ENCODE measurements around the gene IFT20.

Gene IFT20

DNA sequence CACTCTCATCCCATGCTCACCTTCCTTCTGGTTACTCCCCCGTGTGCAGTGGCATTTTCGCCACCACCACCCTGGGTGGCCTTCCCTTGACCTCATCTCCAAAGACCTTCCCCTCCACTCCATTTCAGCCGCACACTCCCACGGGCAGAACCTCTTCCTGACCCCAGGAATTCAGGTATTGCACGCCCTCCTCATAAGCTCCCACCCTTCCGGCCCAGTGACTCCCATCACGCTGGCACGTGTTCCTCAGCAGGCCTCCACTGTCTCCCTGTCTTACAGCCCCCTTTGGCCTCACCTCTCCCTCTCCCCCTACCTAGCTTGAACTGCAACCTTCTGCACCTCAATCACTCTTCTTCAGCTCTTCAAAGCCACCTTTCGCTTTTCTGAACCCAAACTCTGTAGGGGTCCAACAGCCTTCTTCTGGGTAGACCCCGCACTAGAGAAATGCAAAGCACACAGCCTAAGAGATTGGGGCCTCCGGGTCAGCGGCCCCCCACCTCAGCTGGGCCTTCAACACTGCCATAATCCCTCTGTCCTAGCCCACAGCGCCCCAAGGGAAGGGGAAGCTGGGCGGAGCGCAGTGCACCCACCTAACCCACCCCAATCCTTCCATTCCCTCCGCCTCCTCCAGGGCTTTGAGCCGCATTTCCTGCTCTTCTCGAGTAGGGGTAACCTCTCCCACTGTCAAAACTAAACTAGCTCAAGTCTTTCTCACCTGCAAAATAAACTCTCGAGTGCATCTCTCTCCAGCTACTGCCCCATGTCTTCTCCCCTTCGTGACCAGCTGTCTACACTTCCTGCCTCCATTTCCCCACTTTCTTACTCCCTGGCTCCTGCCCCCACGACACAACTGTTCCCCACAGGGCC lies 17.9 kb downstream of the IFT20 start:
- in situ Hi-C loops (cut with HindIII; ENCODE audit: low sequenced_read_pairs): loop anchor here (5.0 kb wide), 1 partner anchor 40 kb away; the partner anchor contains the start of gene POLDIP2

DNA sequence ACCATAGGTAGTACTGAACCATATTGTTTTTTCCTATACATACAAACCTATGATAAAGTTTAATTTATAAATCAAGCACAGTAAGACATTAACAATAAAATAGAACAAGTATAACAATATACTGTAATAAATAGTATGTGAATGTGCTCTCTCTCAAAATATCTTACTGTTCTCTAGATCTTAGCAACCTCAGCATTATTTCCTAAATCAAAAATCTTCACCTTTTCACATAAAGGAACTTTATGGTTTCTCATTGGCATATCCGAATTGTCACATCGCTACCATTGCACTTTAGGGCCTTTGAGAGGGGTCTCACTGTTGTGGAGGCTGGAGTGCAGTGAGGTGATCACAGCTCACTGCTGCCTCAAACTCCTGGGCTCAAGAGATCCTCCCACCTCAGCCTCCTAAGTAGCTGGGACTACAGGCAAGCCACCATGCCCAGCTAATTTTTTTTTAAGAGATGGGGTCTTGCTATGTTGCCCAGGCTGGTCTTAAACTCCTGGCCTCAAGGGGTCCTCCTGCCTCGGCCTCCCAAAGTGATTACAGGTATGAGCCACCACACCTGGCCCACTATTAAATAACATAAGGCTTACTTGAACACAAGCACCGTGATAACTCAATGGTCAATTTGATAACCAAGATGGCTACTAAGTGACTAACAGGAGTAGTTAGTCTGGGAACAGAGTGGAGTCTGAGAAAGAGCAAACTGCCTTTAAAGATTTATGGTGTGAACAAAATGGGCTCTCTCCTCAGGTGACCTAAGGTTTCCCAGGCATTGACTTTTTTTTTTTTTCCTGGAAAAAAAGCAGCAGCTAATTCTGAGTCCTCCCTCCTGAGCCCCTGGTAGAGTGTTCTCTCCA lies 19.2 kb downstream of the IFT20 start:
- in situ Hi-C loops (cut with HindIII; ENCODE audit: low sequenced_read_pairs): loop anchor here (5.0 kb wide), 1 partner anchor 41 kb away; the partner anchor contains the start of gene POLDIP2

DNA sequence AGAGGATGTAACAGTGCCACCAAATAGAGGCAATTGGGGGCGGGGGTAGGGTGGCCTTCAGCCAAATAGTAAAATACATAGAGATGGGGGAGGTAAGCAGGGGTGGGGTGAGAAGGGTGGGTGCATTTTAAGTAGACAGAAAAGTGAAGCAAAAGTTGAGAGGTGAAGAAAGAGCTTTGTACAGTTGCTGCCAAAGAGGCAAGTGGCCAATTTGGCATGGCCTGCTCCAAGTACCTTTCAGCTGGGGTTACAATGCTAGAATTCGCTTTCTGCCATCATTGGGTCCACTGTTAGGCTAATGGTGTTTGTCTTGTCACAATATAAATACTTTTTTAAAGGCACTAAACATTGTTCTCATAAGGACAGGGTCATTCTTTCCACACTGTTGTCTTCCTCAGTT lies 21.4 kb downstream of the IFT20 start:
- in situ Hi-C loops (cut with HindIII; ENCODE audit: low sequenced_read_pairs): no loop called here

DNA sequence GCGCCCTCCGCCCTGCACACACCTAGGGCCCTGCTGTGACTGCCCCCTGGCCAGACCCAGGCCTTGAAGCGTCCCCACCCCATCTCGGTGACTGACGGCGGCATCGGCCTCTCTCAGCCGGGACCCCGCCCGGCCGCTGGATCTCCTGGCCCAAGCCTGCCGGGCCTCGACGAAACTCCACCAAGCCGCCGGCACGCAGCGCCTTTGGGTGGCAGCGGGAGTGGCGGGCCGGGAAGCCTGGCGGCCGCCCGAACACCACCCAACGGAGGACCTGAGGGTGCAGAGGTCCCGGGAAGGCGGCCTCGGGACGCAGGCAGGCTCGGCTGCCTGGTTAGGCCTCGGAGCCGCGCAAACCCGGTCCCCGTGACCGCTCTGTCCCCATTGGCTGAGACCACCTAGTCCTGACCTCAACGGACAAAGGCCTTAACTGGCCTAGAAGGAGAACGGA lies 28.3 kb downstream of the IFT20 start:
- in situ Hi-C loops (cut with HindIII; ENCODE audit: low sequenced_read_pairs): no loop called here

DNA sequence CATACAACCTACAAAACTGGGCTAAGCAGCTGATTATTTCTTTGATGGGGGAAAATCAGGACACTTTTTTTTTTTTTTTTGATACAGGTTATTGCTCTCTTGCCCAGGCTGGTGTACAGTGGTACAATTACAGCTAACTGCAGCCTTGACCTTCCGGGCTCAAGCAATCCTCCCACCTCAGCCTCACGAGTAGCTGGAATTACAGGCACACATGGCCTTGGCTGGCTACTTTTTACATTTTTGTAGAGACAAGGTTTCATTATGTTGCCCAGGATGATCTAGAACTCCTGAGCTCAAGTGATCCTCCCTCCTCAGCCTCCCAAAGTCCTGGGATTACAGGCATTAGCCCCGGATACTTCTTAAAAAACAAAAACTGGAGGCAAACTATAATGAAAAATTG lies 36.8 kb downstream of the IFT20 start:
- in situ Hi-C loops (cut with HindIII; ENCODE audit: low sequenced_read_pairs): loop anchor here (25.0 kb wide), 2 partner anchors 111 to 511 kb away; no protein-coding TSS in a partner anchor

DNA sequence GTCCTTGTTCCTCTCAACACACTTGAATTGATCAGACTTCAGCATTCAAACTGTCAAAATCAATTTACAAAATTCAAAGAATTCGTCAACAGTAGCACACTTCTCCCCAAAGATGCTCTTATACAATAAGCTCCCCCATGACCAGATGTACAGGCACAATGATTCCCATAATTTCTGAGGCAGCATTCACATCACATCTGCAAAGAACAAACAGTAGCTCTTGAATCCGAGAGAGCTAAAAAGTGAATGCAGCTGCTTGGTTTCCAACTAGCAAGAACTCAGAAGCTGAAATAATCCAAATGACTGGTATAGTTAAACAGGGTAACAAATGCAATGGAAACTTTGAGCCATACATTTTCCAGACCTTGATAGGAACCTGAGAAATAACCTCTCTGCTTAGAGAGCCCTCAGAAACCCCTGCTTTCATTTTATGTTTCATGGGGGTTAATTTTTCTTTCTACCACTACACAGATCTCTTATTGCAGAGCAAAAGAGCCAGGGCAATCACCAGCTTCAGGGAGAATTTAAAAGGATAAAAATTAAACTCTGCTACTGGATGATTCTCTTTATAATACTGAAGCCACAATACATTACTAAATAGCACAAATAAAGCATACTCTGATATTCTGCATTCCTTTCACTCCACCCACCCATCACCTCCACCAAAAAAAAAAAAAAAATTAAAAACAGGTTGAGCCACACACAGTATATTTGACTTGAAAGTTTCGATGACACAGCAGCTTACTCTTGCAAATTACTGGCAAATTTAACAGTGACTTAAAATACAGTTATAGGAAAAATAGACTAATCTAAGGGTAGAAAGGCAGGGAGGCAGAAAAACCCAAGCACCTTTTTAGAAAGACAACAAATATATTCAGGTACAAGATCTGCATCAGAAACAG lies 39.3 kb downstream of the IFT20 start:
- in situ Hi-C loops (cut with HindIII; ENCODE audit: low sequenced_read_pairs): loop anchor here (25.0 kb wide), 2 partner anchors 109 to 509 kb away; no protein-coding TSS in a partner anchor

DNA sequence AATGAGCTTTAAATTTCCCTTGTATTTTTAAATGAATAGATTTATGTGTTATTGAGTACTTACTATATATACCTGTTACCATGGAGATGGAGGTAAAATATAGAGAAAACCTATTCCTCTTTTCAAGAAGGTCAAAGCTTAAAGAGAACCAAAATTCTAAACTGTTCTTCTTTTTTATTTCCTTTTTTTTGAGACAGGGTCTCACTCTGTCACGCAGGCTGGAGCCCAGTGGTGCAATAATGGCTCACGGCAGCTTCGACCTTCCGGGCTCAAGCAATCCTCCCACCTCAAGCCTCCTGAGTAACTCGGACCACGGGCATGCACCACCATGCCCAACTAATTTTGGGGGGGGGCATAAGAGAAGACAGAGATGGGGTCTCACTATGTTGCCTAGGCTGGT lies 41.3 kb downstream of the IFT20 start:
- in situ Hi-C loops (cut with HindIII; ENCODE audit: low sequenced_read_pairs): loop anchor here (25.0 kb wide), 2 partner anchors 107 to 507 kb away; no protein-coding TSS in a partner anchor

DNA sequence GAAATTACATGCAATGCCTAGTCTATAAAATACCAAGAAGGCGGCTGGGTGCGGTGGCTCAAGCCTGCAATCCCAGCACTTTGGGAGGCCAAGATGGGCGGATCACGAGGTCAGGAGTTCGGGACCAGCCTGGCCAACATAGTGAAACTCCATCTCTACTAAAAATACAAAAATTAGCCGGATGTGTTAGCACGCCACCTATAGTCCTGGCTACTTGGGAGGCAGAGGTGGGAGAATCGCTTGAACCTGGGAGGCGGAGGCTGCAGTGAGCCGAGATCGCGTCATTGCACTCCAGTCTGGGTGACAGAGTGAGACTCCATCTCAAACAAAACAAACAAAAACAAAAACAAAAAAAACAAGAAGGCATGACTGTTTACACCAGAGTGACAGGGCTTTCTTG lies 42.4 kb downstream of the IFT20 start:
- in situ Hi-C loops (cut with HindIII; ENCODE audit: low sequenced_read_pairs): loop anchor here (25.0 kb wide), 2 partner anchors 106 to 506 kb away; no protein-coding TSS in a partner anchor

DNA sequence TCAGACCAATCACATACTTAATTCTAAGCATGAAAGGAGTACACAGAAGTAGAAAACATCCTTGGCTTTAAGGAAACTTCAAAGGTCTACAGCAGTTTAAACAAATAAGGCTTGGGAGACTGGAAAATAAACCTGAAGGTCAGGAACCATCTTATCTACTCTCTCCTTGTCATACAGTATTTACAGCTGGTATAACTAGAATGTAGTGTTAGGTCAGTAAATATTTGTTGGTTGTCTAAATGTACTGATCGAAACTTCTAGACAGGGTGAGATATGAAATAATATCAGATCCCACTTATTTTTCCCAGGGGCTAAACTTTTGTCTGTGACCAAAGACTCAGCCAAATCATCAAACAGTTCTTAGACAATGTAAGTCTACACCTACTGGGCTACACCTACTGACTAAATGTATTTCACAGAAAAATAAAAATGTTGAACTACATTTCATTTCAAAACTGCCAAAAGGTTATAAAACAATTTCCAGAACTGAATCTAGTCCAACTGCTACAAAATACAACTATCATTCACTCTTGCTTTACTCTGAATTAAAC lies 43.4 kb downstream of the IFT20 start:
- in situ Hi-C loops (cut with HindIII; ENCODE audit: low sequenced_read_pairs): loop anchor here (25.0 kb wide), 2 partner anchors 105 to 505 kb away; no protein-coding TSS in a partner anchor

DNA sequence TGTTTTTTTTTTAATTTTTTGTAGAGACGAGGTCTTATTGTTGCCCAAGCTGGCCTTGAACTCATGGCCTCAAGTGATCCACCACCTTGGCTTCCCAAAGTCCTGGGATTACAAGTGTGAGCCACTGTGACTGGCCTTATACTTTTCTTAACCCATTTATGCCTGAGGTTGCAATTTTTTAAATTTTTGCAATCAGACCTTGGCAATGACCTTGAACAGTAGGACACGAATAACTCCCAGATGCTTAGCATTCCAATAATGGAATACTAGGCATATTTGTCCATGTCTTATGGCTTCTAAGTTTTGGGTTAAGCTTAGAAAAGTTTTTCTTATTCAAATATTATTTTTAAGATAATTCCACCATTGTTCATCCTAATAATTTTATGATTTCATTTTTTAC lies 44.6 kb downstream of the IFT20 start:
- in situ Hi-C loops (cut with HindIII; ENCODE audit: low sequenced_read_pairs): loop anchor here (25.0 kb wide), 2 partner anchors 103 to 503 kb away; no protein-coding TSS in a partner anchor

DNA sequence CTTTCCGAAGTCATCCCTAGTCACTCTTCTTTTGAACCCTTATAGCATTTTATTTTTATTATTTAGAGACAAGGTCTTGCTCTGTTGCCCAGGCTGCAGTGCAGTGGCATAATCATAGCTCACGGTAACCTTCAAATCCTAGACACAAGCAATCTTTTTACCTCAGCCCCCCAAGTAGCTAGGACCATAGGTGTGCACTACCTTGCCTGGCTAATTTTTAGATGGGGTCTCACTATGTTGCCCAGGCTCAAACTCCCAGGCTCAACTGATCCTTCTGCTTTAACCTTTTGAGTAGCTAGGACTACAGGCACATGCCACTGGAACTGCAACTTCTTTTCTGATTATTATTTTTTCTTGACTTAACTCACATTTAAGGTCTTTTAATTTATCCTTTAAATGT lies 49.3 kb downstream of the IFT20 start:
- in situ Hi-C loops (cut with HindIII; ENCODE audit: low sequenced_read_pairs): loop anchor here (25.0 kb wide), 2 partner anchors 99 to 499 kb away; no protein-coding TSS in a partner anchor

DNA sequence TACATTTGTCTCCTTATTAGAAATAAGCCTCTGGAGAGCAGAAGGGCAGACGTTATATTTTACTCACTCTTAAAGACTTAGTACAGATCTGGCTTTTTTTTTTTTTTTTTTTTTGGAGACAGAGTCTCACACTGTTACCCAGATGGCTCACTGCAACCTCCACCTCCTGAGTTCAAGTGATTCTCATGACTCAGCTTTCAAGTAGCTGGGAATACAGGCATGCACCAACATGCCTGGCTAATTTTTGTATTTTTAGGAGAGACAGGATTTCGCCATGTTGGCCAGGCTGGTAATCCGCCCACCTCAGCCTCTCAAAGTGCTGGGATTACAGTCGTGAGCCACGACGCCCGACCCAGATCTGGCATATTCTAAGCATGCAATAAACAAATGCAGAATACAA lies 52.7 kb downstream of the IFT20 start:
- in situ Hi-C loops (cut with HindIII; ENCODE audit: low sequenced_read_pairs): loop anchor here (25.0 kb wide), 2 partner anchors 95 to 495 kb away; no protein-coding TSS in a partner anchor

DNA sequence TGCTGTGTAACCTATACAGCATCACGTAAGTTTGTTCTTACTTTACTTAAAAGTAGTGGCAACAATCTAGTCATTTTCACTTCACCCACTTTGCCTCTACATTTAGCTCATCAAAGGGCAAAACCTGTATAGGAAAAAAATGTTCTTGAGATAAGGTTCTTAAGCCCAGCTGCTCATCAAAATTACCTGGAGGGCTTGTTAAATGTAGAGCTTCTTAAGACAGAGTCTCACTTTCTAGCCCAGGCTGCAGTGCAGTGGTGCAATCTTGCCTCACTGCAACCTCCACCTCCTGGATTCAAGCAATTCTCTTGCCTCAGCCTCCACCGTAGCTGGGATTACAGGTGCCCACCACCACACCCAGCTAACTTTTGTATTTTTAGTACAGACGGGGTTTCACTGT lies 54.4 kb downstream of the IFT20 start:
- in situ Hi-C loops (cut with HindIII; ENCODE audit: low sequenced_read_pairs): loop anchor here (25.0 kb wide), 2 partner anchors 94 to 494 kb away; no protein-coding TSS in a partner anchor

DNA sequence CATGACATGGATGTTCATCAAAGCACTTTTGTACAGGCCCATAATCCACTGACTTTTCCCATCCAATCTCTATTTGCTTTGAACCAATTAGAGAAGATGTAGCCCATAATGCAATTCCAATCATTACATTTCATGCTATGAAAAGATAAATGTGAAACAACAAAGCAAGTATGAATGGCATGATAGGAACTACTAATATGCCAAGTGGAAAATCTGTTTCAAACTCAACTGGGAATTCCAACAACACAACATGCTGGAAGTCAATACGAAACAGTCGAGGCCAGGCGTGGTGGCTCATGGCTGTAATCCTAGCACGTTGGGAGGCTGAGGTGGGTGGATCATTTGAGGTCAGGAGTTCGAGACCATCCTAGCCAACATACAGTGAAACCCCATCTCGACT lies 55.9 kb downstream of the IFT20 start:
- in situ Hi-C loops (cut with HindIII; ENCODE audit: low sequenced_read_pairs): loop anchor here (25.0 kb wide), 2 partner anchors 92 to 492 kb away; no protein-coding TSS in a partner anchor
